HepG2 (cell line): Measurements from ENCODE around the gene ALB. TPM values are rescaled to one million over a fixed set of nuclear protein-coding genes. Genes with fewer than 3 reads are reported as not detected.

Experiments
- AFF4 ChIP-seq: sonication (generic); formaldehyde crosslinking; IDR thresholded peaks from 2 replicates; pipeline ENCODE4 v1.4.0; 2020; ENCODE audit warnings: missing genetic modification reagents
- ARNTL ChIP-seq: sonication (generic); formaldehyde crosslinking; IDR thresholded peaks from 2 replicates; pipeline ENCODE4 v1.4.0; 2020; ENCODE audit warnings: mild to moderate bottlenecking, missing genetic modification reagents
- ASH2L ChIP-seq: fragments of 300-600, 200-600 bp; sonication (generic); IDR thresholded peaks from 2 replicates; pipeline ENCODE4 v1.7.0; 2017; ENCODE audit warnings: low read depth, mild to moderate bottlenecking, moderate library complexity, mixed read lengths, low read length; ENCODE audit not compliant: insufficient read length
- ETV5 ChIP-seq: IDR thresholded peaks from 2 replicates; pipeline ENCODE4 v1.6.1; 2018; ENCODE audit warnings: missing biosample characterization, missing genetic modification reagents, inconsistent platforms, borderline replicate concordance
- FOSL2 ChIP-seq: sonication (generic); formaldehyde crosslinking; IDR thresholded peaks from 2 replicates; pipeline ENCODE4 v1.4.0; 2020; ENCODE audit warnings: missing genetic modification reagents
- JUN ChIP-seq: sonication (generic); formaldehyde crosslinking; IDR thresholded peaks from 2 replicates; pipeline ENCODE4 v1.4.0; 2020; ENCODE audit warnings: mild to moderate bottlenecking, missing genetic modification reagents
- NONO ChIP-seq, 2 experiments: fragments of 450-650 bp in 1 of 2; sonication (generic) in 1 of 2; formaldehyde crosslinking in 1 of 2; IDR thresholded peaks in 1 of 2; conservative IDR thresholded peaks in 1 of 2; 2 replicates each; pipeline versions ENCODE4 v1.6.1 to v1.8.0; 2017 to 2022; ENCODE audit warnings: mild to moderate bottlenecking in 1 of 2, missing genetic modification reagents in 1 of 2, moderate library complexity in 1 of 2
- NR2F6 ChIP-seq, 2 experiments: IDR thresholded peaks; 2 replicates each; pipeline ENCODE4 v1.6.1; 2016; ENCODE audit warnings: antibody characterized with exemption in 1 of 2, mild to moderate bottlenecking in 1 of 2
- PRDM15 ChIP-seq: sonication (generic); formaldehyde crosslinking; IDR thresholded peaks from 2 replicates; pipeline ENCODE4 v1.4.0; 2020; ENCODE audit warnings: missing genetic modification reagents
- SIX4 ChIP-seq: sonication (generic); formaldehyde crosslinking; IDR thresholded peaks from 2 replicates; pipeline ENCODE4 v1.4.0; 2020; ENCODE audit warnings: missing genetic modification reagents
- STAG1 ChIP-seq: sonication (generic); formaldehyde crosslinking; IDR thresholded peaks from 2 replicates; pipeline ENCODE4 v1.4.0; 2020; ENCODE audit warnings: missing genetic modification reagents
- YY1 ChIP-seq: IDR thresholded peaks from 2 replicates; pipeline ENCODE4 v1.6.1; 2011; ENCODE audit warnings: low read length, low read depth, moderate library complexity, mild to moderate bottlenecking; ENCODE audit not compliant: insufficient read depth, insufficient replicate concordance
- ZFP91 ChIP-seq: sonication (generic); formaldehyde crosslinking; IDR thresholded peaks from 2 replicates; pipeline ENCODE4 v1.9.0; 2022; ENCODE audit warnings: missing genetic modification reagents, mild to moderate bottlenecking, borderline replicate concordance
- ZNF768 ChIP-seq: sonication (generic); formaldehyde crosslinking; IDR thresholded peaks from 2 replicates; pipeline ENCODE4 v1.4.0; 2020; ENCODE audit warnings: missing genetic modification reagents
- polyA plus RNA-seq, 8 experiments: library from polyadenylated mRNA; depleted of rRNA in 3 of 8; stranded (reverse) in 7 of 8; unstranded in 1 of 8; fragments of >200 nt; fragmentation: Illumina TruSeq in 4 of 8; extraction: Trizol in 4 of 8; gene quantifications; 2 replicates each; pipeline versions ENCODE4 v1.2.1 to v1.2.3, GENCODE V29; 2011 to 2016; ENCODE audit warnings: low read depth in 4 of 8, missing spikeins in 1 of 8, mixed read lengths in 1 of 8; ENCODE audit not compliant: insufficient read depth in 1 of 8
- total RNA-seq, 5 experiments: library from RNA; depleted of rRNA; stranded (reverse); fragments of >200 nt; fragmentation: Illumina TruSeq; extraction: Trizol; gene quantifications; 2 replicates each; pipeline ENCODE4 v1.2.3, GENCODE V29; 2016; ENCODE audit warnings: low read depth in 1 of 5
- TF ChIP-seq, protein P1 (sequence below): sonication (generic); formaldehyde crosslinking; IDR thresholded peaks from 2 replicates; pipeline ENCODE4 v1.5.0; 2020; ENCODE audit warnings: mild to moderate bottlenecking, missing genetic modification reagents, moderate library complexity
- TF ChIP-seq, protein P2 (sequence below): sonication (generic); formaldehyde crosslinking; IDR thresholded peaks from 2 replicates; pipeline ENCODE4 v1.4.0; 2020; ENCODE audit warnings: missing genetic modification reagents
- TF ChIP-seq, protein P3 (sequence below): sonication (generic); IDR thresholded peaks from 2 replicates; pipeline ENCODE4 v1.6.1; 2016; ENCODE audit warnings: low read depth, borderline replicate concordance

ALB gene
- total and polyA plus RNA-seq, 2 of the 13 experiments (the other 11 are each of a cell fraction or from before 2014, with no cell fraction given) = 22,259 to 22,625 TPM

DNA sequence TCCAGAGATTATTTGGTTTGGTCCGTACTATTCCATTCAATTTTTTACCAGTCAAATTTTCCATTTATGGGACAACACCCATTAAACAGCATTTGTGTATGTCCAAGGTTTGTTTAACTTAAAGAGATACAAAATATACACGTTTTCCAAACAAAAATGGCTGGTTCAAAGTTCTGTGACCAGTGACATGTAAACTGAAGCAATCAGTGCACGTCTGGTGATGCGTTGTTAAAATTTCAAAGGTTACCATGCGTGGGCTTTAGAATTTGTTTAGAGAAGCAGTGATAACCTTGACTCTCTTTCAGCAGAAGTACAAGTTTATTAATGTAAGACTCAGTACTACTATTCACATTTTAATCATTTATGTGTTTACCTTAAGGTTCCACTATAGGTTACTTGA lies 25.2 kb upstream of the ALB start (continued):
- TF ChIP-seq AFF4 (CRISPR knock-in tag) = no peak
- 0 out of 2 replicates have a peak, but pooled peaks have one; percentile 70 for TF ChIP-seq JUN (CRISPR knock-in tag)
- peak; percentile 77 for TF ChIP-seq SIX4 (CRISPR knock-in tag)
- peak; percentile 18 for TF ChIP-seq STAG1 (CRISPR knock-in tag)
- peak; percentile 50 for TF ChIP-seq ASH2L
- TF ChIP-seq YY1 = peak; percentile 18
- TF ChIP-seq ARNTL (CRISPR knock-in tag) = peak; percentile 73
- TF ChIP-seq ZFP91 (CRISPR knock-in tag) = no peak
- TF ChIP-seq, protein P1, sequence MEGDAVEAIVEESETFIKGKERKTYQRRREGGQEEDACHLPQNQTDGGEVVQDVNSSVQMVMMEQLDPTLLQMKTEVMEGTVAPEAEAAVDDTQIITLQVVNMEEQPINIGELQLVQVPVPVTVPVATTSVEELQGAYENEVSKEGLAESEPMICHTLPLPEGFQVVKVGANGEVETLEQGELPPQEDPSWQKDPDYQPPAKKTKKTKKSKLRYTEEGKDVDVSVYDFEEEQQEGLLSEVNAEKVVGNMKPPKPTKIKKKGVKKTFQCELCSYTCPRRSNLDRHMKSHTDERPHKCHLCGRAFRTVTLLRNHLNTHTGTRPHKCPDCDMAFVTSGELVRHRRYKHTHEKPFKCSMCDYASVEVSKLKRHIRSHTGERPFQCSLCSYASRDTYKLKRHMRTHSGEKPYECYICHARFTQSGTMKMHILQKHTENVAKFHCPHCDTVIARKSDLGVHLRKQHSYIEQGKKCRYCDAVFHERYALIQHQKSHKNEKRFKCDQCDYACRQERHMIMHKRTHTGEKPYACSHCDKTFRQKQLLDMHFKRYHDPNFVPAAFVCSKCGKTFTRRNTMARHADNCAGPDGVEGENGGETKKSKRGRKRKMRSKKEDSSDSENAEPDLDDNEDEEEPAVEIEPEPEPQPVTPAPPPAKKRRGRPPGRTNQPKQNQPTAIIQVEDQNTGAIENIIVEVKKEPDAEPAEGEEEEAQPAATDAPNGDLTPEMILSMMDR (CRISPR knock-in tag) = no peak
- peak; percentile 59; the same call in 1 of the 2 replicates for TF ChIP-seq ETV5 (CRISPR knock-in tag)
- TF ChIP-seq, protein P2, sequence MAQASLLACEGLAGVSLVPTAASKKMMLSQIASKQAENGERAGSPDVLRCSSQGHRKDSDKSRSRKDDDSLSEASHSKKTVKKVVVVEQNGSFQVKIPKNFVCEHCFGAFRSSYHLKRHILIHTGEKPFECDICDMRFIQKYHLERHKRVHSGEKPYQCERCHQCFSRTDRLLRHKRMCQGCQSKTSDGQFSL (CRISPR knock-in tag) = no peak
- TF ChIP-seq, protein P3, sequence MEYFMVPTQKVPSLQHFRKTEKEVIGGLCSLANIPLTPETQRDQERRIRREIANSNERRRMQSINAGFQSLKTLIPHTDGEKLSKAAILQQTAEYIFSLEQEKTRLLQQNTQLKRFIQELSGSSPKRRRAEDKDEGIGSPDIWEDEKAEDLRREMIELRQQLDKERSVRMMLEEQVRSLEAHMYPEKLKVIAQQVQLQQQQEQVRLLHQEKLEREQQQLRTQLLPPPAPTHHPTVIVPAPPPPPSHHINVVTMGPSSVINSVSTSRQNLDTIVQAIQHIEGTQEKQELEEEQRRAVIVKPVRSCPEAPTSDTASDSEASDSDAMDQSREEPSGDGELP = peak; percentile 42; the same call in 1 of the 2 replicates
- peak; percentile 68 for TF ChIP-seq FOSL2 (CRISPR knock-in tag)
- no peak for TF ChIP-seq NONO (IDR thresholded peaks at IDR 0.05)
- TF ChIP-seq NONO (CRISPR knock-in tag; conservative IDR thresholded peaks at IDR 0.05) = peak; percentile 37; the same call in 1 of the 2 replicates
- TF ChIP-seq PRDM15 (CRISPR knock-in tag) = no peak
- no peak for TF ChIP-seq ZNF768 (CRISPR knock-in tag)
- peak; percentile 84 for TF ChIP-seq NR2F6 (IDR thresholded peaks at IDR 0.05)
- TF ChIP-seq NR2F6 (CRISPR knock-in tag; IDR thresholded peaks at IDR 0.05) = peak; percentile 91
